ENCODE results near the gene PTPN6. TPM values are rescaled to one million over a fixed set of nuclear protein-coding genes. Genes with fewer than 3 reads are reported as not detected.

PTPN6 gene
- polyA plus RNA-seq, 1 experiment = 0.27 TPM

GRCh38 chr12:6937481-6938352, 13.4 kb upstream of the PTPN6 start:
- TF ChIP-seq CTCF (IDR thresholded peaks at IDR 0.05; ENCODE audit: insufficient read depth, low read depth, low read length) = peak; percentile 97
- POLR2A ChIA-PET = interaction anchor here (0.6 to 1.0 kb wide), 4 partner anchors 9 to 65 kb away, joined by 3 to 6 read pairs (median 4); partner anchors contain the start of gene SPSB2
- peak; percentile 48 for DNase-seq (ENCODE audit: low read depth)
- Histone ChIP-seq H3K4me3 (ENCODE audit: low read depth, low read length) (peak overlapping the region; percentile 60), H3K36me3 (ENCODE audit: control insufficient read depth, insufficient read depth, low read length) (peaks cover 47% of the 10 kb centered on the region), H3K27me3 (ENCODE audit: control insufficient read depth, insufficient read depth, low read length) (no peaks in the 10 kb centered on the region)
- CTCF ChIA-PET = interaction anchor here (0.5 to 10.0 kb wide), 22 partner anchors 9 to 188 kb away, joined by 3 to 129 read pairs (median 4); partner anchors contain the start of genes ATN1, C1RL, C1S and ENO2

- ChIA-PET CTCF (interaction anchor here (0.6 to 10.0 kb wide), 17 partner anchors 8 to 187 kb away, joined by 3 to 129 read pairs (median 5); partner anchors contain the start of genes ATN1, C1RL, C1S and ENO2), POLR2A (interaction anchor here (0.6 to 1.0 kb wide), 3 partner anchors 10 to 66 kb away, joined by 3 to 6 read pairs (median 5); partner anchors contain the start of gene SPSB2)
- TF ChIP-seq CTCF (IDR thresholded peaks at IDR 0.05; ENCODE audit: insufficient read depth, low read depth, low read length) = no peak
- DNase-seq (ENCODE audit: low read depth) = no peak
- no peaks in the 10 kb centered on the region for H3K27me3 ChIP-seq (ENCODE audit: control insufficient read depth, insufficient read depth, low read length)
- peaks cover 47% of the 10 kb centered on the region for H3K36me3 ChIP-seq (ENCODE audit: control insufficient read depth, insufficient read depth, low read length)
- peak overlapping the region; percentile 60; the same call in 1 of the 2 replicates for H3K4me3 ChIP-seq (ENCODE audit: low read depth, low read length)
Observed at GRCh38 chr12:6938353-6939190, 12.6 kb upstream of the PTPN6 start.

- Histone ChIP-seq H3K27me3 (ENCODE audit: control insufficient read depth, insufficient read depth, low read length) (no peaks in the 10 kb centered on the region), H3K36me3 (ENCODE audit: control insufficient read depth, insufficient read depth, low read length) (peaks cover 44% of the 10 kb centered on the region), H3K4me3 (ENCODE audit: low read depth, low read length) (no peak overlapping the region)
- TF ChIP-seq CTCF (IDR thresholded peaks at IDR 0.05; ENCODE audit: insufficient read depth, low read depth, low read length) = no peak
- CTCF ChIA-PET = interaction anchor here (1.2 to 10.0 kb wide), 11 partner anchors 15 to 186 kb away, joined by 3 to 129 read pairs (median 5); partner anchors contain the start of genes C1RL, ENO2, MLF2 and SPSB2
- no peak for DNase-seq (ENCODE audit: low read depth)
- POLR2A ChIA-PET = no interaction called here
Observed at GRCh38 chr12:6939191-6939540, 12.0 kb upstream of the PTPN6 start.

- DNase-seq (ENCODE audit: low read depth) = no peak
- Histone ChIP-seq H3K4me3 (ENCODE audit: low read depth, low read length) (no peak overlapping the region), H3K36me3 (ENCODE audit: control insufficient read depth, insufficient read depth, low read length) (peaks cover 31% of the 10 kb centered on the region), H3K27me3 (ENCODE audit: control insufficient read depth, insufficient read depth, low read length) (no peaks in the 10 kb centered on the region)
- TF ChIP-seq CTCF (IDR thresholded peaks at IDR 0.05; ENCODE audit: insufficient read depth, low read depth, low read length) = no peak
- CTCF ChIA-PET = interaction anchor here (1.4 to 10.0 kb wide), 4 partner anchors 17 to 69 kb away, joined by 5 to 129 read pairs (median 14); partner anchors contain the start of gene SPSB2
- POLR2A ChIA-PET = no interaction called here
Observed at GRCh38 chr12:6941267-6941666, 9.9 kb upstream of the PTPN6 start.

Measured in BJ (cell line).